H9 (cell line): ENCODE measurements around the gene ZNF608. TPM values are rescaled to one million over a fixed set of nuclear protein-coding genes. Genes with fewer than 3 reads are reported as not detected.

Experiments used
- DNase-seq: peaks from one replicate; pipeline ENCODE4 v3.0.0-alpha.2; 2017
- H2AFZ ChIP-seq: one replicate; pipeline ENCODE4 v1.6.1; 2013; ENCODE audit warnings: mild to moderate bottlenecking, low read length, control low read depth, moderate library complexity
- H2AK5ac ChIP-seq: 2 replicates; pipeline ENCODE4 v1.6.1; 2013; ENCODE audit warnings: low read length, control low read depth, mixed read lengths; ENCODE audit not compliant: insufficient read length
- H2BK120ac ChIP-seq: one replicate; pipeline ENCODE4 v1.6.1; 2013; ENCODE audit warnings: low read depth, mild to moderate bottlenecking, low read length, control low read depth, inconsistent platforms; ENCODE audit not compliant: poor library complexity, severe bottlenecking
- H2BK12ac ChIP-seq: 2 replicates; pipeline ENCODE4 v1.6.1; 2013; ENCODE audit warnings: low read length, control low read depth, mixed read lengths, low read depth; ENCODE audit not compliant: insufficient read length
- H2BK15ac ChIP-seq: 2 replicates; pipeline ENCODE4 v1.6.1; 2013; ENCODE audit warnings: low read depth, low read length, control low read depth
- H2BK20ac ChIP-seq: one replicate; pipeline ENCODE4 v1.6.1; 2013; ENCODE audit warnings: low read depth, mild to moderate bottlenecking, low read length, control low read depth, inconsistent platforms; ENCODE audit not compliant: poor library complexity, severe bottlenecking
- H2BK5ac ChIP-seq: 2 replicates; pipeline ENCODE4 v1.6.1; 2013; ENCODE audit warnings: low read length, control low read depth, mixed read lengths; ENCODE audit not compliant: insufficient read length
- H3K14ac ChIP-seq: 2 replicates; pipeline ENCODE4 v1.6.1; 2013; ENCODE audit warnings: low read length, control low read depth; ENCODE audit not compliant: insufficient read depth
- H3K18ac ChIP-seq: 2 replicates; pipeline ENCODE4 v1.6.1; 2013; ENCODE audit warnings: low read depth, mild to moderate bottlenecking, mixed read lengths, low read length, control low read depth; ENCODE audit not compliant: insufficient read length
- H3K23ac ChIP-seq: 2 replicates; pipeline ENCODE4 v1.6.1; 2013; ENCODE audit warnings: low read length, control low read depth, mixed read lengths, low read depth; ENCODE audit not compliant: insufficient read length
- H3K23me2 ChIP-seq: 2 replicates; pipeline ENCODE4 v1.6.1; 2013; ENCODE audit warnings: low read depth, mild to moderate bottlenecking, mixed read lengths, low read length, control low read depth; ENCODE audit not compliant: insufficient read length, poor library complexity, severe bottlenecking
- H3K27ac ChIP-seq: 2 replicates; pipeline ENCODE4 v1.5.1; 2013; ENCODE audit warnings: low read length, control low read depth, mixed read lengths, low read depth; ENCODE audit not compliant: insufficient read length
- H3K27me3 ChIP-seq: 2 replicates; pipeline ENCODE4 v1.6.1; 2013; ENCODE audit warnings: low read length, control low read depth, inconsistent platforms; ENCODE audit not compliant: insufficient read depth
- H3K4ac ChIP-seq: 2 replicates; pipeline ENCODE4 v1.6.1; 2013; ENCODE audit warnings: low read depth, mild to moderate bottlenecking, control low read depth, inconsistent platforms, low read length, moderate library complexity
- H3K4me1 ChIP-seq: 2 replicates; pipeline ENCODE4 v1.6.1; 2013; ENCODE audit warnings: low read length, control low read depth, inconsistent platforms; ENCODE audit not compliant: insufficient read depth
- H3K4me2 ChIP-seq: 2 replicates; pipeline ENCODE4 v1.6.1; 2013; ENCODE audit warnings: low read length, control low read depth, mixed read lengths; ENCODE audit not compliant: insufficient read length, insufficient read depth
- H3K56ac ChIP-seq: 2 replicates; pipeline ENCODE4 v1.6.1; 2013; ENCODE audit warnings: low read depth, mild to moderate bottlenecking, mixed read lengths, low read length, control low read depth; ENCODE audit not compliant: insufficient read length
- H3K79me1 ChIP-seq: 2 replicates; pipeline ENCODE4 v1.6.1; 2013; ENCODE audit warnings: low read depth, mild to moderate bottlenecking, moderate library complexity, low read length, control low read depth, inconsistent platforms; ENCODE audit not compliant: insufficient read depth, poor library complexity, severe bottlenecking
- H3K79me2 ChIP-seq: 2 replicates; pipeline ENCODE4 v1.6.1; 2013; ENCODE audit warnings: low read length, control low read depth, inconsistent platforms; ENCODE audit not compliant: insufficient read depth
- H3K9ac ChIP-seq: 2 replicates; pipeline ENCODE4 v1.6.1; 2013; ENCODE audit warnings: low read length, control low read depth, mixed read lengths; ENCODE audit not compliant: insufficient read length; ENCODE audit errors: extremely low read depth
- H3K9me3 ChIP-seq: one replicate; pipeline ENCODE4 v1.6.1; 2013; ENCODE audit warnings: low read depth, low read length, inconsistent platforms; ENCODE audit not compliant: control insufficient read depth
- H3T11ph ChIP-seq: one replicate; pipeline ENCODE4 v1.6.1; 2013; ENCODE audit warnings: mild to moderate bottlenecking, low read length, control low read depth, inconsistent platforms
- H4K20me1 ChIP-seq: one replicate; pipeline ENCODE4 v1.6.1; 2013; ENCODE audit not compliant: control insufficient read depth, insufficient read length, insufficient read depth
- H4K5ac ChIP-seq: 2 replicates; pipeline ENCODE4 v1.6.1; 2013; ENCODE audit warnings: low read depth, mild to moderate bottlenecking, mixed read lengths, low read length, control low read depth; ENCODE audit not compliant: insufficient read length
- H4K8ac ChIP-seq: replicated peaks from 2 replicates; pipeline ENCODE4 v1.6.1; 2013; ENCODE audit warnings: low read length, control low read depth, mixed read lengths, low read depth; ENCODE audit not compliant: insufficient read length
- H4K91ac ChIP-seq: 2 replicates; pipeline ENCODE4 v1.6.1; 2013; ENCODE audit warnings: low read depth, mild to moderate bottlenecking, moderate library complexity, mixed read lengths, low read length, control low read depth; ENCODE audit not compliant: insufficient read length
- H3K27ac Mint-ChIP-seq, 3 experiments: 2 replicates in 2 of 3; 3 replicates in 1 of 3; pipeline ENCODE4 v1.8.0; 2020 to 2021; ENCODE audit warnings: mixed read lengths in 3 of 3, mild to moderate bottlenecking in 1 of 3, moderate library complexity in 1 of 3
- H3K27me3 Mint-ChIP-seq: 2 replicates; pipeline ENCODE4 v1.8.0; 2021; ENCODE audit warnings: low read depth, mild to moderate bottlenecking, moderate library complexity, mixed read lengths
- H3K36me3 Mint-ChIP-seq, 3 experiments: 2 replicates in 2 of 3; 3 replicates in 1 of 3; pipeline ENCODE4 v1.8.0; 2020 to 2021; ENCODE audit warnings: low read depth in 3 of 3, mixed read lengths in 3 of 3; ENCODE audit not compliant: insufficient read depth in 1 of 3
- H3K4me1 Mint-ChIP-seq, 2 experiments: 2 replicates each; pipeline ENCODE4 v1.8.0; 2020; ENCODE audit warnings: mixed read lengths in 2 of 2
- H3K4me3 Mint-ChIP-seq, 2 experiments: 2 replicates in 1 of 2; 3 replicates in 1 of 2; pipeline ENCODE4 v1.8.0; 2020 to 2021; ENCODE audit warnings: mild to moderate bottlenecking in 2 of 2, mixed read lengths in 2 of 2, moderate library complexity in 1 of 2
- H3K9me3 Mint-ChIP-seq, 2 experiments: 2 replicates in 1 of 2; 3 replicates in 1 of 2; pipeline ENCODE4 v1.8.0; 2020; ENCODE audit warnings: mild to moderate bottlenecking in 2 of 2, mixed read lengths in 2 of 2, moderate library complexity in 1 of 2
- WGBS: extraction: QIAGEN DNeasy Blood & Tissue Kit; methylation state at CpG from one replicate; pipeline ENCODE4 v1.1.7; 2013; ENCODE audit warnings: missing lambda C conversion rate, low lambda C conversion rate, mixed read lengths; ENCODE audit not compliant: insufficient read length; ENCODE audit errors: extremely low coverage; 5-methylcytosine and 5-hydroxymethylcytosine counted together
- total RNA-seq: library from RNA; stranded (reverse); gene quantifications from 2 replicates; pipeline ENCODE4 v1.2.1, GENCODE V29; 2021
- TF ChIP-seq, protein P1 (sequence below): fragments of 200-600 bp; sonication (generic); conservative IDR thresholded peaks from 3 replicates; pipeline ENCODE4 v1.8.0; 2021; ENCODE audit warnings: antibody characterized with exemption, mild to moderate bottlenecking

The ZNF608 gene
- total RNA-seq, 1 experiment from 2014 or later = 67.0 TPM

- Histone ChIP-seq H2BK20ac (no peak overlapping the region), H2AFZ (no peak overlapping the region), H4K8ac (no peak overlapping the region), H3K4me1 (peaks cover 19% of the 10 kb centered on the region; the same call in 1 of the 2 replicates), H2BK15ac (no peak overlapping the region), H3K79me1 (peaks cover 3% of the 10 kb centered on the region), H3K4ac (no peak overlapping the region), H3K9ac (no peak overlapping the region), H3K18ac (no peak overlapping the region), H4K20me1 (no peaks in the 10 kb centered on the region), H2AK5ac (no peak overlapping the region), H3K79me2 (peaks cover 57% of the 10 kb centered on the region; the same call in 1 of the 2 replicates), H2BK120ac (no peak overlapping the region), H4K91ac (no peak overlapping the region), H3K56ac (no peak overlapping the region), H3K9me3 (no peaks in the 10 kb centered on the region), H3K27me3 (no peaks in the 10 kb centered on the region), H3K14ac (no peak overlapping the region), H3K27ac (no peak overlapping the region), H3K23ac (no peak overlapping the region), H2BK5ac (no peak overlapping the region), H3K4me2 (no peak overlapping the region), H3K23me2 (peaks cover 25% of the 10 kb centered on the region), H3T11ph (no peak overlapping the region), H4K5ac (no peak overlapping the region), H2BK12ac (no peak overlapping the region)
- Mint-ChIP-seq H3K9me3 (peaks cover 0 to under 1% of the 10 kb centered on the region in 2 experiments; a peak in 2 of 5 replicates), H3K27ac (0 out of 7 replicates have a peak overlapping the region, but pooled peaks of 1 of the 3 experiments have one; percentile 33), H3K4me3 (no peak overlapping the region; a peak in 3 of 5 replicates), H3K36me3 (peaks cover 0 to 5% (median 5%) of the 10 kb centered on the region in 3 experiments; a peak in 4 of 7 replicates), H3K4me1 (peaks cover 1 to 2% of the 10 kb centered on the region in 2 experiments), H3K27me3 (no peaks in the 10 kb centered on the region)
- DNase-seq = no peak
- TF ChIP-seq, protein P1, sequence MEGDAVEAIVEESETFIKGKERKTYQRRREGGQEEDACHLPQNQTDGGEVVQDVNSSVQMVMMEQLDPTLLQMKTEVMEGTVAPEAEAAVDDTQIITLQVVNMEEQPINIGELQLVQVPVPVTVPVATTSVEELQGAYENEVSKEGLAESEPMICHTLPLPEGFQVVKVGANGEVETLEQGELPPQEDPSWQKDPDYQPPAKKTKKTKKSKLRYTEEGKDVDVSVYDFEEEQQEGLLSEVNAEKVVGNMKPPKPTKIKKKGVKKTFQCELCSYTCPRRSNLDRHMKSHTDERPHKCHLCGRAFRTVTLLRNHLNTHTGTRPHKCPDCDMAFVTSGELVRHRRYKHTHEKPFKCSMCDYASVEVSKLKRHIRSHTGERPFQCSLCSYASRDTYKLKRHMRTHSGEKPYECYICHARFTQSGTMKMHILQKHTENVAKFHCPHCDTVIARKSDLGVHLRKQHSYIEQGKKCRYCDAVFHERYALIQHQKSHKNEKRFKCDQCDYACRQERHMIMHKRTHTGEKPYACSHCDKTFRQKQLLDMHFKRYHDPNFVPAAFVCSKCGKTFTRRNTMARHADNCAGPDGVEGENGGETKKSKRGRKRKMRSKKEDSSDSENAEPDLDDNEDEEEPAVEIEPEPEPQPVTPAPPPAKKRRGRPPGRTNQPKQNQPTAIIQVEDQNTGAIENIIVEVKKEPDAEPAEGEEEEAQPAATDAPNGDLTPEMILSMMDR = no peak
- no CpG with 5 or more reads among the region's 4 CpGs for WGBS
These were observed 5.4 kb downstream of the ZNF608 start for GRCh38 chr5:124740991-124741583.
